ENCODE results near the gene CFAP47. TPM values are rescaled to one million over a fixed set of nuclear protein-coding genes. Genes with fewer than 3 reads are reported as not detected.
"Not testable (repeated sequence)": the region's sequence is repeated elsewhere in the genome, so short reads cannot be mapped to it uniquely, and the experiment has no call there.

Gene CFAP47
- total and polyA plus RNA-seq, 7 donors: 0.20 TPM; not detected in 6

DNA sequence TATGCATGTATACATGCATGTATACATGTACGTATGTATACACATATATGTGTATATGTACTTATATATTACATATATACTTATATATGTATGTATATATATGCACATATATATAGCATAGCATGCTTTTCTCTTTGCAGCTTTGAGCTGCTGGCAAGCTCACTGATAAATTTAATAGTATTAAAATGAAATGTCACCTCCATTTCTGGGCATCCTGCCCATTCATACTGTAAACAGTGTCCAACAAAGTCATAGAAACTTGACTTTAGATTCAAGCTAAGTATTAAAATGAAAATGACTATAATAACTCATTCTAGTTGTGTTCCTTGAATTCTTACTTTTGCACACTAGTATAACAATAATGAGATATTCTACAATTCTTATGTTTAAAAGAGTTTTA is 163.7 kb downstream of the CFAP47 start:
- intact Hi-C loops (cut with DNase I): no loop called here
- H3K4me3 ChIP-seq: no peak overlapping the region
- 80 to 100% (median 91%) methylated on average over 1 of the region's 1 CpG for whole genome bisulfite sequencing, 3 donors
- H3K27me3 ChIP-seq (ENCODE audit: insufficient read depth in 3 of 3, low read length in 2 of 3): no peaks in the 10 kb centered on the region
- H3K4me1 ChIP-seq: no peaks in the 10 kb centered on the region
- no peak for ATAC-seq
- TF ChIP-seq, protein P1, sequence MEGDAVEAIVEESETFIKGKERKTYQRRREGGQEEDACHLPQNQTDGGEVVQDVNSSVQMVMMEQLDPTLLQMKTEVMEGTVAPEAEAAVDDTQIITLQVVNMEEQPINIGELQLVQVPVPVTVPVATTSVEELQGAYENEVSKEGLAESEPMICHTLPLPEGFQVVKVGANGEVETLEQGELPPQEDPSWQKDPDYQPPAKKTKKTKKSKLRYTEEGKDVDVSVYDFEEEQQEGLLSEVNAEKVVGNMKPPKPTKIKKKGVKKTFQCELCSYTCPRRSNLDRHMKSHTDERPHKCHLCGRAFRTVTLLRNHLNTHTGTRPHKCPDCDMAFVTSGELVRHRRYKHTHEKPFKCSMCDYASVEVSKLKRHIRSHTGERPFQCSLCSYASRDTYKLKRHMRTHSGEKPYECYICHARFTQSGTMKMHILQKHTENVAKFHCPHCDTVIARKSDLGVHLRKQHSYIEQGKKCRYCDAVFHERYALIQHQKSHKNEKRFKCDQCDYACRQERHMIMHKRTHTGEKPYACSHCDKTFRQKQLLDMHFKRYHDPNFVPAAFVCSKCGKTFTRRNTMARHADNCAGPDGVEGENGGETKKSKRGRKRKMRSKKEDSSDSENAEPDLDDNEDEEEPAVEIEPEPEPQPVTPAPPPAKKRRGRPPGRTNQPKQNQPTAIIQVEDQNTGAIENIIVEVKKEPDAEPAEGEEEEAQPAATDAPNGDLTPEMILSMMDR (IDR thresholded peaks at IDR 0.05): no peak
- H3K36me3 ChIP-seq (ENCODE audit: insufficient read depth in 1 of 2, low read depth in 1 of 2): no peaks in the 10 kb centered on the region
- no peak for DNase-seq
- H3K9me3 ChIP-seq: peaks cover 7% of the 10 kb centered on the region
- H3K27ac ChIP-seq: no peak overlapping the region

DNA sequence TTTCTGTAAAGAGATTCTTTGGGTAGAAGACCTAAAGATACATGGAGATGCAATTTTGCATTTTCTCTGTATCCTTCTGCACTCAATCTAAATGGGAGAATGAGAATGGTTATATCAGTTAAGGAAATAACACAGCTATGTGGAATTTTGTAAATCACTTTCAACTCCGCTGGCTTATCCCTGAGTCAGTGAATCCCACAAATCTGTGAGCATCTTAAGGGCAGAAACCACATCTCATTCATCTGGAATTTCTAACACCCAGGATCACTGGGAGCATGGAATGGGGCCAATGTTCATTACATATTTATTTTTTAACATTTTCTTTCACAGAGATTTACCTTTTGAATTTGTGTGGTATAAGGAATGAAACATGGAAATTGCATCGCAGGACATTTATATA is 167.8 kb downstream of the CFAP47 start:
- ATAC-seq (no peak), DNase-seq (no peak)
- H3K27ac ChIP-seq: no peak overlapping the region
- no peak overlapping the region for H3K4me3 ChIP-seq
- WGBS, 3 donors: 70 to 88% (median 73%) methylated on average over 2 of the region's 2 CpGs
- H3K27me3 ChIP-seq (ENCODE audit: insufficient read depth in 3 of 3, low read length in 2 of 3): no peaks in the 10 kb centered on the region
- intact Hi-C loops (cut with DNase I): no loop called here
- TF ChIP-seq, protein P1 (IDR thresholded peaks at IDR 0.05): no peak
- no peaks in the 10 kb centered on the region for H3K4me1 ChIP-seq
- no peaks in the 10 kb centered on the region for H3K9me3 ChIP-seq
- no peaks in the 10 kb centered on the region for H3K36me3 ChIP-seq (ENCODE audit: insufficient read depth in 1 of 2, low read depth in 1 of 2)

DNA sequence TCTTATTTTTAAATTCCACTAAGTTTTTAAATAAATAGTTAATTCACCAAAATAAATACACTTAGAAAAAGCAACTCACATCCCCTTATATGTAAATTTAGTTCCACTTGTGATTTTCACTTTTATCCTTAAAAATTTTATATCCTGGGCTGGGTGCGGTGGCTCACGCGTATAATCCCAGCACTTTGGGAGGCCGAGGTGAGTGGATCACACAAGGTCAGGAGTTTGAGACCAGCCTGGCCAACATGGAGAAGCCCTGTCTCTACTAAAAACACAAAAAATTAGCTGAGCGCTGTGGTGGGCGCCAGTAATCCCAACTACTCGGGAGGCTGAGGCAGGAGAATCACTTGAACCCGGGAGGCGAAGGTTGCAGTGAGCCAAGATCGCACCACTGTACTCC is 169.4 kb downstream of the CFAP47 start:
- H3K27me3 ChIP-seq (ENCODE audit: insufficient read depth in 3 of 3, low read length in 2 of 3); DNase-seq; ATAC-seq; intact Hi-C loops (cut with DNase I); H3K27ac ChIP-seq; H3K4me1 ChIP-seq; H3K36me3 ChIP-seq (ENCODE audit: insufficient read depth in 1 of 2, low read depth in 1 of 2); H3K4me3 ChIP-seq: not testable (repeated sequence)
- H3K9me3 ChIP-seq: peaks cover 10% of the 10 kb centered on the region
- 90 to 98% (median 95%) methylated on average over 9 to 10 of the region's 10 CpGs for WGBS, 3 donors

DNA sequence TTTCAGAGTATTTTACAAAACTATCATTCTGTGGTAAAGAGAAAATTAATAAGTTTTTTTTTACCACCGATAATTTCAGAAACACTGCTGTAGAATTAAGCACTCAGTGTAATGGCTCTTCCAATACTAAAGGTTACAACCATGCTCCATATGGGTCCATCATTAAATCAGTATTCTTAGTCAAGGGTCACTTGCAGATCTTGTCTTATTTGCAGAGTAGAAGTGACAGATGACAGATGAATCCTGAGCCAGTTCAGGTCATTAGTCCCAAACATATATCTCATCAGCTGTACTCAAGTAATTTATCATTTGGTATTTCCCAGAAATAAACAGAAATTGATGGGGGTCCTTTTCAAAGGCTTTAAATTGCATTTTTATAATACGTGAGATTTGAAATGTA is 182.9 kb downstream of the CFAP47 start:
- intact Hi-C loops (cut with DNase I): no loop called here
- WGBS, 3 donors: 57 to 87% (median 82%) methylated on average over 2 of the region's 2 CpGs
- DNase-seq: no peak
- H3K27ac ChIP-seq: no peak overlapping the region
- H3K4me1 ChIP-seq: no peaks in the 10 kb centered on the region
- TF ChIP-seq, protein P1 (IDR thresholded peaks at IDR 0.05): no peak
- H3K36me3 ChIP-seq (ENCODE audit: insufficient read depth in 1 of 2, low read depth in 1 of 2): no peaks in the 10 kb centered on the region
- no peak for ATAC-seq
- no peaks in the 10 kb centered on the region for H3K27me3 ChIP-seq (ENCODE audit: insufficient read depth in 3 of 3, low read length in 2 of 3)
- no peaks in the 10 kb centered on the region for H3K9me3 ChIP-seq
- H3K4me3 ChIP-seq: no peak overlapping the region

DNA sequence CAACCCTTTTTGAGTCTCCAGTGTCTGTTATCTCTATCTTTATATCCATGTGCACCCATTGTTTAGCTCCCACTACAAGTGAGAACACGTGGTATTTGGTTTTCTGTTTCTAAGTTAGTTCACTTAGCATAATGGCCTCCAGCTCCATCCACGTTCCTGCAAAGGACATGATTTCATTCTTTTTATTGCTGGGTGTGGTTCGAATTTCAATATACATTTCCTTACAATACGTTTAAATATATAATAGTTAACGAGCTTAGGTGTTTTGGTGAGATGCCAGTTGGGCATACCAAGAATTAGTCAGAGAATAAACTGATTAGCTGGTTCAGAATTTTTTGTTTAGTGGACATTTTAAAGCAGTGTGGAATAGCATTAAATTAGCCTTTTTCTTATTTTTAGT is 196.7 kb downstream of the CFAP47 start:
- intact Hi-C loops (cut with DNase I): no loop called here
- no peak overlapping the region for H3K27ac ChIP-seq
- TF ChIP-seq, protein P1 (IDR thresholded peaks at IDR 0.05): no peak
- no peaks in the 10 kb centered on the region for H3K4me1 ChIP-seq
- H3K36me3 ChIP-seq (ENCODE audit: insufficient read depth in 1 of 2, low read depth in 1 of 2): no peaks in the 10 kb centered on the region
- no peak overlapping the region for H3K4me3 ChIP-seq
- H3K27me3 ChIP-seq (ENCODE audit: insufficient read depth in 3 of 3, low read length in 2 of 3): no peaks in the 10 kb centered on the region
- peaks cover 14% of the 10 kb centered on the region for H3K9me3 ChIP-seq
- no peak for DNase-seq
- WGBS, 3 donors: 39 to 63% (median 59%) methylated on average over 5 of the region's 5 CpGs
- ATAC-seq: no peak
